ENCODE data around the gene NUDT16. TPM values are rescaled to one million over a fixed set of nuclear protein-coding genes. Genes with fewer than 3 reads are reported as not detected.

NUDT16 gene
- total and polyA plus RNA-seq, 2 donors (not counting 3 experiments of a cell fraction or from before 2014, with no cell fraction given): 13.2 to 28.5 TPM

DNA sequence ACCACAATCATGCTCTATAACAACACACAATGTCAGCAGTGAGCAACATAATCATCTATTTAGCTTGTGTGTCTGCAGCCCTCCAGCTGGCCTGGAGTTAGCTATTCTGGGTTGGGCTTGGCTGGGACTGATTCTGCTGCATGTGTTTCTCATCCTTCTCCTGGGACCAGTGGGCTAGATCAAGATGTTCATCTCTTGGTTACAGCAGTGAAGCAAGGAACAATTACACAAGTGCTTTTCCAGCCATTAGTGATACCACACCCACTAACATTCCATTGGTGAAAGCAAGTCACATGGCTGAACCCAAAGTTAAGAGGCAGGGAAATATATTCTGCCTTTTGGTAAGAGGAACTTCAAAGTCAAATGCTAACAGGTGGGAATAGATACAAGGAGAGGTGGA lies 14.6 kb downstream of the NUDT16 start:
- Histone ChIP-seq H3K9ac (replicated peaks; ENCODE audit: extremely low read depth, insufficient read depth, low read length) (no peak overlapping the region), H3K4me3 (replicated peaks in 1 of 3; ENCODE audit: insufficient read depth in 1 of 3, low read depth in 1 of 3, low read length in 3 of 3) (no peak overlapping the region), H3K27ac (ENCODE audit: insufficient read depth, low read depth, low read length) (no peak overlapping the region), H3K79me2 (ENCODE audit: control insufficient read depth, insufficient read depth, low read length) (no peaks in the 10 kb centered on the region), H2AFZ (ENCODE audit: low read depth, low read length) (no peak overlapping the region), H3K4me1 (ENCODE audit: control insufficient read depth, extremely low read depth, insufficient read depth, low read length) (peaks cover under 1% of the 10 kb centered on the region), H3K27me3 (ENCODE audit: control insufficient read depth in 2 of 2, insufficient read depth in 2 of 2, low read length in 2 of 2) (no peaks in the 10 kb centered on the region), H4K20me1 (replicated peaks; ENCODE audit: control insufficient read depth, extremely low read depth, insufficient read depth, low read length) (no peaks in the 10 kb centered on the region), H3K9me3 (replicated peaks; ENCODE audit: control insufficient read depth, insufficient read depth, low read length) (no peaks in the 10 kb centered on the region), H3K9me1 (replicated peaks; ENCODE audit: control insufficient read depth, extremely low read depth, insufficient read depth, low read length) (no peaks in the 10 kb centered on the region), H3K4me2 (ENCODE audit: insufficient read depth, low read length) (no peak overlapping the region), H3K36me3 (ENCODE audit: control insufficient read depth in 2 of 2, extremely low read depth in 1 of 2, insufficient read depth in 2 of 2, low read length in 2 of 2) (no peaks in the 10 kb centered on the region)
- intact Hi-C loops (cut with micrococcal nuclease) (no loop called here), dilution Hi-C loops (cut with MboI; ENCODE audit: extremely low pct_ligation_motif_present, low sequenced_read_pairs) (no loop called here)
- no peak for FAIRE-seq
- CTCF ChIA-PET: no interaction called here
- POLR2A ChIA-PET: no interaction called here
- DNase-seq (ENCODE audit: low read depth, low spot score): no peak
- TF ChIP-seq GATA2 (IDR thresholded peaks at IDR 0.05; ENCODE audit: insufficient read depth, insufficient read length, low read depth, low read length): no peak
- no peak for TF ChIP-seq FOS (IDR thresholded peaks at IDR 0.05; ENCODE audit: borderline replicate concordance, insufficient read depth, low read length)
- no peak for TF ChIP-seq POLR2AphosphoS5 (IDR thresholded peaks at IDR 0.05; ENCODE audit: insufficient read depth, low read depth, low read length)
- BruUV-seq (replicated peaks): no TSS peak

- DNase-seq (ENCODE audit: low read depth, low spot score) (no peak), FAIRE-seq (no peak)
- Histone ChIP-seq H3K27ac (ENCODE audit: insufficient read depth, low read depth, low read length) (no peak overlapping the region), H3K27me3 (ENCODE audit: control insufficient read depth in 2 of 2, insufficient read depth in 2 of 2, low read length in 2 of 2) (no peaks in the 10 kb centered on the region), H3K79me2 (ENCODE audit: control insufficient read depth, insufficient read depth, low read length) (no peaks in the 10 kb centered on the region), H3K9me1 (replicated peaks; ENCODE audit: control insufficient read depth, extremely low read depth, insufficient read depth, low read length) (no peaks in the 10 kb centered on the region), H3K9ac (replicated peaks; ENCODE audit: extremely low read depth, insufficient read depth, low read length) (no peak overlapping the region), H4K20me1 (replicated peaks; ENCODE audit: control insufficient read depth, extremely low read depth, insufficient read depth, low read length) (no peaks in the 10 kb centered on the region), H2AFZ (ENCODE audit: low read depth, low read length) (no peak overlapping the region), H3K36me3 (ENCODE audit: control insufficient read depth in 2 of 2, extremely low read depth in 1 of 2, insufficient read depth in 2 of 2, low read length in 2 of 2) (no peaks in the 10 kb centered on the region), H3K9me3 (replicated peaks; ENCODE audit: control insufficient read depth, insufficient read depth, low read length) (no peaks in the 10 kb centered on the region), H3K4me1 (ENCODE audit: control insufficient read depth, extremely low read depth, insufficient read depth, low read length) (peaks cover 15% of the 10 kb centered on the region), H3K4me2 (ENCODE audit: insufficient read depth, low read length) (no peak overlapping the region), H3K4me3 (replicated peaks in 1 of 3; ENCODE audit: insufficient read depth in 1 of 3, low read depth in 1 of 3, low read length in 3 of 3) (no peak overlapping the region)
- POLR2A ChIA-PET: no interaction called here
- dilution Hi-C loops (cut with MboI; ENCODE audit: extremely low pct_ligation_motif_present, low sequenced_read_pairs) (no loop called here), intact Hi-C loops (cut with micrococcal nuclease) (no loop called here)
- TF ChIP-seq MYC (IDR thresholded peaks at IDR 0.05; ENCODE audit: low read depth, low read length) (no peak), GATA2 (IDR thresholded peaks at IDR 0.05; ENCODE audit: insufficient read depth, insufficient read length, low read depth, low read length) (no peak), POLR2AphosphoS5 (IDR thresholded peaks at IDR 0.05; ENCODE audit: insufficient read depth, low read depth, low read length) (no peak), CTCF (IDR thresholded peaks at IDR 0.05; ENCODE audit: extremely low read depth in 1 of 2, insufficient read depth in 1 of 2, low read depth in 1 of 2, low read length in 2 of 2) (no peak), POLR2A (IDR thresholded peaks at IDR 0.05; ENCODE audit: low read depth, low read length) (no peak), JUN (IDR thresholded peaks at IDR 0.05; ENCODE audit: borderline replicate concordance, insufficient read depth, insufficient read length, low read depth) (no peak), EZH2 (IDR thresholded peaks at IDR 0.05; ENCODE audit: borderline replicate concordance, low read depth, low read length, severe bottlenecking) (no peak), FOS (IDR thresholded peaks at IDR 0.05; ENCODE audit: borderline replicate concordance, insufficient read depth, low read length) (no peak)
- TF ChIP-seq, protein P1, sequence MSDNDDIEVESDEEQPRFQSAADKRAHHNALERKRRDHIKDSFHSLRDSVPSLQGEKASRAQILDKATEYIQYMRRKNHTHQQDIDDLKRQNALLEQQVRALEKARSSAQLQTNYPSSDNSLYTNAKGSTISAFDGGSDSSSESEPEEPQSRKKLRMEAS (IDR thresholded peaks at IDR 0.05; ENCODE audit: insufficient read depth, insufficient read length): no peak
- BruUV-seq (replicated peaks): no TSS peak
- CTCF ChIA-PET: no interaction called here
Observed at GRCh38 chr3:131397889-131398288, 16.3 kb downstream of the NUDT16 start.
